Fibroblast of villous mesenchyme (primary cell): ENCODE measurements around the gene POMT2. TPM values are rescaled to one million over a fixed set of nuclear protein-coding genes. Genes with fewer than 3 reads are reported as not detected.
"Not testable (repeated sequence)": the region's sequence is repeated elsewhere in the genome, so short reads cannot be mapped to it uniquely, and the experiment has no call there.

Experiments used
- DNase-seq: peaks from one replicate; pipeline ENCODE4 v3.0.0-alpha.2; 2010; ENCODE audit warnings: low read depth
- H3K4me3 ChIP-seq: 2 replicates; pipeline ENCODE4 v1.5.1; 2011; ENCODE audit warnings: low read depth, mild to moderate bottlenecking, low read length
- total RNA-seq: library from RNA; depleted of rRNA; stranded (reverse); fragments of >200 nt; gene quantifications from 2 replicates; pipeline ENCODE4 v1.2.3, GENCODE V29; 2012
- TF ChIP-seq, protein P1 (sequence below): IDR thresholded peaks from 2 replicates; pipeline ENCODE4 v1.5.1; 2012; ENCODE audit warnings: low read depth, mild to moderate bottlenecking, low read length; ENCODE audit not compliant: insufficient read depth

POMT2 gene
- total RNA-seq, 1 donor: 18.1 TPM

DNA sequence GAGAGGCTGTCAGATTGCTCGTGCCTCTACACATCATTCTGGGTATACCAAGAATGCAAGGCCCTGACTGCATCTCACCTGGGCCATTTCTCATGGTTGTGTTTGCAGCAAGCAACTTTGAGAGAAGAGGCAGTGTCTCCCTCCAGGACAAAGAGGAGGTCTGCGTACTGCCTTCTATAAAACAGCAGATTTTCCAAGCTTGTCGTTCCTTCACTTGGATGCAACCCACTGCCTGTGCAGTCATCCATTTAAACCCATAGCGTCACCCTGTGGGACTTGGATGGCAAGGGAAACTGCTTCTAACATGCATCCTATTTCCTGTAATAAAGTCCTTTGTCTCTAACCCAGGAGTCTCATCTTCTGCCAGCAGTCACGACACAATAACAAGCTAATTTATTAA is 1.3 kb downstream of the POMT2 start:
- no peak overlapping the region for H3K4me3 ChIP-seq
- TF ChIP-seq, protein P1, sequence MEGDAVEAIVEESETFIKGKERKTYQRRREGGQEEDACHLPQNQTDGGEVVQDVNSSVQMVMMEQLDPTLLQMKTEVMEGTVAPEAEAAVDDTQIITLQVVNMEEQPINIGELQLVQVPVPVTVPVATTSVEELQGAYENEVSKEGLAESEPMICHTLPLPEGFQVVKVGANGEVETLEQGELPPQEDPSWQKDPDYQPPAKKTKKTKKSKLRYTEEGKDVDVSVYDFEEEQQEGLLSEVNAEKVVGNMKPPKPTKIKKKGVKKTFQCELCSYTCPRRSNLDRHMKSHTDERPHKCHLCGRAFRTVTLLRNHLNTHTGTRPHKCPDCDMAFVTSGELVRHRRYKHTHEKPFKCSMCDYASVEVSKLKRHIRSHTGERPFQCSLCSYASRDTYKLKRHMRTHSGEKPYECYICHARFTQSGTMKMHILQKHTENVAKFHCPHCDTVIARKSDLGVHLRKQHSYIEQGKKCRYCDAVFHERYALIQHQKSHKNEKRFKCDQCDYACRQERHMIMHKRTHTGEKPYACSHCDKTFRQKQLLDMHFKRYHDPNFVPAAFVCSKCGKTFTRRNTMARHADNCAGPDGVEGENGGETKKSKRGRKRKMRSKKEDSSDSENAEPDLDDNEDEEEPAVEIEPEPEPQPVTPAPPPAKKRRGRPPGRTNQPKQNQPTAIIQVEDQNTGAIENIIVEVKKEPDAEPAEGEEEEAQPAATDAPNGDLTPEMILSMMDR: no peak
- no peak for DNase-seq

DNA sequence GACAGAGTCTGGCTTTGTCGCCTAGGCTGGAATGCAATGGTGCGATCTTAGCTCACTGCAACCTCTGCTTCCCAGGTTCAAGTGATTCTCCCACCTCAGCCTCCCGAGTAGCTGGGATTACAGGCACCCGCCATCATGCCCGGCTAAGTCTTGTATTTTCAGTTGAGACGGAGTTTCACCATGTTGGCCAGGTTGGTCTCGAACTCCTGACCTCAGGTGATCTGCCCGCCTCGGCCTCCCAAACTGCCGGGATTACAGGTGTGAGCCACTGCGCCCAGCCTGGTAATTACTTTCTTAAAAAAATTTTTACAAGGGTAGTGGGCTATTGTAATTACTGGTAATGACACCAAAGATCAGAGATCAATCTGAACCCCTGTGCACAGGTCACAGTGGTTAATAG is 1.9 kb downstream of the POMT2 start:
- not testable (repeated sequence) for H3K4me3 ChIP-seq, DNase-seq

DNA sequence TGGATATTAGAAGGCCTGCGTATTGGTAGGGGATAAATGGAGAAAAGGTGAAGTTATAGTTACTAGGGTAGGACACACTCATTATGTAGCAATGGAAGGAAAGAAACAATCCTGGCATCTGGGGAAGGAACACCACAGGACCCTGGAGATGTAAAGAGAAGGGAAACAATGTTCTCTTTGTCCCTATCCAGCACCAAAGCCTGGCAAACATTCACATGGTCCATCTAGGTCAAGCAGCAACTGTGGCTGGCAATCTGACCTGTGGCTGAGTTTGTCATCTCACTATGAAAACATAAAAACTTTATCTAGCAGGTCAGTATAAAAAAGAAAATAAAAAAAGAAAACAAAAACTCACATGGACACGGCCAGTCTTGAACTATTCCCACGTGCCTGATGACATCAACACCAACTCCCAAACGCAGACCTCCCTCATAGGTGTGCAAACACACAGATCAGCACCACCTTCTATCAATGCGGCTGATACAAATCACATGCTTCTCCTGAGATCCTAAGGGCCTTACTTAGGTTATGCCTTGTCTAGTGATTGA is 2.6 kb downstream of the POMT2 start:
- no peak overlapping the region for H3K4me3 ChIP-seq
- TF ChIP-seq, protein P1: no peak
- no peak for DNase-seq

DNA sequence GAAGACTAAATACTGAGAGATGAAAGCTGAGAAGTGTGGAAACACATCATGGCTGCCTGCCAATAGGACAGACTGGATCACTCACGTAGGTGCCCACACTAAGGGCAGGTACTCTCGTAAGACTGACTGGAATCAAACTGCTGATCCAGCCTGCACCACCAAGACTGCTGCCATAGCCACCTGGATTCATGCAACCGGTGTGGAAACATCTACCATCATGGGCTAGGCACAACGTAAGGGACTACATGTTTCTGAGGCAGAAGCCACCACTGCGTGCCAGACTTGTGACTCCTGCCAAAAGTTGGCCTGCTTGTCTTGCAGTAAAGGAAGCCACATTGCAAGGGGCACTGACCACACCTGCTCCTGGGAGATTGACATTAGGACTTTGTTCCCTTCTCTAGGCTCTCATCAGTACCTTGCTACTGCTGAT is 3.8 kb downstream of the POMT2 start:
- H3K4me3 ChIP-seq: no peak overlapping the region
- TF ChIP-seq, protein P1: no peak
- no peak for DNase-seq

DNA sequence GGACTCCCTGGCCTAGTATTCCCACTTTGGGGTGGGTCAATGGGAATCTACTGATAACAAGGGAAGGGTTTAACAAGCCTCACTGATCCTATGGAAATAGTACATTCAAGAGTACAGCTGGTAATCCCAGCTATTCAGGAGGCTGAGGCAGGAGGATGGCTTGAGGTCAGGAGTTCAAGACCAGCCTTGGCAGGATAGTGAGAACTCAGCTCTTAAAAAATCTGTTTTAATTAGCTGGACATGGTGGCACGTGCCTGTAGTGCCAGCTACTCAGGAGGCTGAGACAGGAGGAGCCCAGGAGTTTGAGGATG is 4.5 kb downstream of the POMT2 start:
- TF ChIP-seq, protein P1: no peak
- no peak overlapping the region for H3K4me3 ChIP-seq
- no peak for DNase-seq

DNA sequence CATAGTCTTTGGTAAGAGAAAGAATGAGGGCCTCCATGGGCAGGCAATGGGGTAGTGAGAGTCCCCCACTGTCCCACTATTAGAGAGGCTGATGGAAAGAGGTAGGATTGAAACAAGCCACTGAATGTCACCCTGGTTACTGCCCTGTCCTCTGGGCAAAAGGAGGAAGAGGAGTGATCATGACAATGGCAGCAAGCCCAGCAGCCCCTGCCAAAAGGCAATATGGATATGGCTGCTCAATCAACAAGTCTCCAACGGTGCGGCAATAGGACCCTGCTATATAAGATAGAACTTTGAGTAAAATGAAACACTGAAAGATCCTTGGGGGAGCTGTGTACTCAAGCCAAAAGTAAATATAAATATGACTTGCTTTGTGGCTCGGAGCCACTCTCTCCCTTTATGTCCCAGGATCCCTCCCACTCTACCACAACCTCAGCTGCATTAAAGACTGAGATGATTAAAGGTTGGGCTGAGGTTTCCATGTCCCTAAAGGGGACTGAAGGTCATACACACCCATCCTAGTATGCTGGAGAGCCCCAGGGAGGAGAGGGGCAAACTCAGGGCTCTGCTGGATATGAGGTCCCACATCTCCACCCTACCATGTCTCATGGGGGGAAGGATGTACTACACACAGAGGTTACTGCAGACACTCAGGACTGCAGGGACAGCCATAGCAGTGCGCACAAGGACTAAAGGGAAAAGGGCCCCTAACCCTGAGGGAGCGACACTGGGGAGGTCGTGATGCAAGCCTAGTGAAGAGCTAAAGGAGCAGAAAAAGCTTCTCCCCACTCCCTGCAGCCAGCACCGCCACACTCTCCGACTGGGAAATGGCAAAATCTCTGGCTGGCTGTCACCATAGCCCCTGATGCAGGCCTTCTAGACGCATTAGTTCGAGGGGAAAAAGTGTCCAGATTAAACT is 5.9 kb downstream of the POMT2 start:
- DNase-seq: peak; percentile 36
- TF ChIP-seq, protein P1: no peak
- no peak overlapping the region for H3K4me3 ChIP-seq

DNA sequence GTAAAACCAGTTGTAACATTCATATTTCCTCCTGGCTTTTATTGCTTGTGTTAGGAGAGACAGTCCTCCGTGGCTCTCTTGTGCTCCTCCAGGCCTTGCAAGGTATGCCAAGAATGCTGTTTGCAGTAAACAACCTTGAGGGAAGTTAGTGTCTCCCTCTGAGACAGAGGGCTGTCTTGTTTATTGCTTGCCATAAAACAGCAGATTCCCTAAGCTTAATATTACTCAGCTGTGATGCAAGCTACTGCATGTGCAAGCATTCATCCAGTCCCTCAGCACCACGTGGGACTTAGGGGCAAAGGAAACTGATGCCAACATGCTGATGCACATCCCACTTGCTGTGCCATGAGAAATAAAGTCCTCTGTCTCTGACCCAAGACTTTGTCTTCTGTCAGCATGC is 6.6 kb downstream of the POMT2 start:
- TF ChIP-seq, protein P1: no peak
- DNase-seq: peak; percentile 99
- no peak overlapping the region for H3K4me3 ChIP-seq
